HEK293 (cell line): Measurements from ENCODE around the gene LRRC70.

Experiments used
- CTCF ChIA-PET: fragments of 350-600 bp; formaldehyde crosslinking; extraction: SDS; loops from one replicate; lab custom pipeline; 2021; ENCODE audit warnings: antibody characterized with exemption; lab: Yijun Ruan, JAX
- POLR2A ChIA-PET: fragments of 300-600 bp; formaldehyde crosslinking; extraction: SDS; loops from one replicate; lab custom pipeline; 2020; ENCODE audit warnings: antibody characterized with exemption, inconsistent platforms; lab: Yijun Ruan, JAX
- H3K27ac ChIP-seq: fragments of 200-500 bp; sonication (Bioruptor generic); 2 replicates; pipeline ENCODE4 v1.5.1; 2014; ENCODE audit warnings: low read depth, low read length, control low read depth, inconsistent platforms; ENCODE audit errors: extremely low read depth
- H3K36me3 ChIP-seq, 2 experiments: fragments of 200-500 bp in 1 of 2; sonication (Bioruptor generic) in 1 of 2; 1 replicate in 1 of 2; 2 replicates in 1 of 2; pipeline ENCODE4 v1.5.1; 2014 to 2017; ENCODE audit warnings: inconsistent platforms in 2 of 2, low read length in 2 of 2; ENCODE audit not compliant: control insufficient read depth in 2 of 2, insufficient read depth in 1 of 2
- H3K4me1 ChIP-seq: fragments of 200-500 bp; sonication (Bioruptor generic); 2 replicates; pipeline ENCODE4 v1.5.1; 2014; ENCODE audit warnings: mild to moderate bottlenecking, low read length, inconsistent platforms; ENCODE audit not compliant: control insufficient read depth, insufficient read depth
- H3K4me3 ChIP-seq: 2 replicates; pipeline ENCODE4 v1.5.1; 2011; ENCODE audit warnings: low read depth, mild to moderate bottlenecking, control low read depth, low read length, moderate library complexity
- H3K9me3 ChIP-seq: fragments of 200-500 bp; sonication (Bioruptor generic); 2 replicates; pipeline ENCODE4 v1.5.1; 2014; ENCODE audit warnings: low read depth, low read length, inconsistent platforms; ENCODE audit not compliant: control insufficient read depth, insufficient read depth
- GFI1B ChIP-seq: fragments of 450-650 bp; formaldehyde crosslinking; IDR thresholded peaks from 2 replicates; pipeline ENCODE4 v1.5.1; 2016; ENCODE audit warnings: missing biosample characterization, missing genetic modification characterization
- HOXC10 ChIP-seq: sonication (generic); formaldehyde crosslinking; IDR thresholded peaks from 2 replicates; pipeline ENCODE4 v1.8.1; 2023; ENCODE audit warnings: mild to moderate bottlenecking, missing genetic modification reagents
- SCRT2 ChIP-seq: fragments of 450-650 bp; formaldehyde crosslinking; IDR thresholded peaks from 2 replicates; pipeline ENCODE4 v1.5.1; 2016; ENCODE audit warnings: missing biosample characterization, missing genetic modification characterization
- TRIM28 ChIP-seq: IDR thresholded peaks from 2 replicates; pipeline ENCODE4 v1.6.1; 2011; ENCODE audit warnings: low read length, control low read depth, borderline replicate concordance
- ZBTB20 ChIP-seq: fragments of 450-650 bp; formaldehyde crosslinking; IDR thresholded peaks from 2 replicates; pipeline ENCODE4 v1.5.1; 2016; ENCODE audit warnings: missing biosample characterization, missing genetic modification characterization
- ZNF121 ChIP-seq: fragments of 450-650 bp; formaldehyde crosslinking; IDR thresholded peaks from 2 replicates; pipeline ENCODE4 v1.5.1; 2016; ENCODE audit warnings: missing biosample characterization, missing genetic modification characterization
- ZNF2 ChIP-seq: fragments of 450-650 bp; formaldehyde crosslinking; IDR thresholded peaks from 2 replicates; pipeline ENCODE4 v1.5.1; 2016; ENCODE audit warnings: missing biosample characterization, missing genetic modification characterization
- ZNF274 ChIP-seq, 2 experiments: fragments of 200-500 bp in 1 of 2; fragments of 450-650 bp in 1 of 2; sonication (Bioruptor generic) in 1 of 2; formaldehyde crosslinking in 1 of 2; IDR thresholded peaks; 2 replicates each; pipeline versions ENCODE4 v1.5.1 to v1.6.1; 2014 to 2016; ENCODE audit warnings: borderline replicate concordance in 1 of 2, inconsistent platforms in 1 of 2, low read length in 1 of 2, missing biosample characterization in 1 of 2, missing genetic modification characterization in 1 of 2
- ZNF404 ChIP-seq: fragments of 450-650 bp; formaldehyde crosslinking; IDR thresholded peaks from 2 replicates; pipeline ENCODE4 v1.5.1; 2017; ENCODE audit warnings: missing biosample characterization, missing genetic modification characterization
- ZNF423 ChIP-seq: fragments of 450-650 bp; formaldehyde crosslinking; IDR thresholded peaks from 2 replicates; pipeline ENCODE4 v1.5.1; 2016; ENCODE audit warnings: missing biosample characterization, missing genetic modification characterization
- ZNF530 ChIP-seq: fragments of 450-650 bp; formaldehyde crosslinking; IDR thresholded peaks from 2 replicates; pipeline ENCODE4 v1.5.1; 2016; ENCODE audit warnings: low read depth, missing biosample characterization, missing genetic modification characterization
- ZNF555 ChIP-seq: fragments of 450-650 bp; formaldehyde crosslinking; conservative IDR thresholded peaks from 2 replicates; pipeline ENCODE4 v1.5.1; 2017; ENCODE audit warnings: missing biosample characterization, mild to moderate bottlenecking, missing genetic modification characterization, inconsistent platforms
- ZNF623 ChIP-seq: fragments of 450-650 bp; formaldehyde crosslinking; IDR thresholded peaks from 2 replicates; pipeline ENCODE4 v1.5.1; 2016; ENCODE audit warnings: missing biosample characterization, missing genetic modification characterization
- ZNF626 ChIP-seq: fragments of 450-650 bp; sonication (Bioruptor Pico); formaldehyde crosslinking; IDR thresholded peaks from 2 replicates; pipeline ENCODE4 v1.5.1; 2018; ENCODE audit warnings: missing biosample characterization, missing genetic modification characterization, inconsistent platforms
- ZNF76 ChIP-seq: fragments of 450-650 bp; formaldehyde crosslinking; IDR thresholded peaks from 2 replicates; pipeline ENCODE4; 2016; ENCODE audit warnings: low read depth, missing biosample characterization, missing genetic modification characterization, borderline replicate concordance
- ZNF777 ChIP-seq: fragments of 450-650 bp; formaldehyde crosslinking; IDR thresholded peaks from 2 replicates; pipeline ENCODE4 v1.5.1; 2017; ENCODE audit warnings: missing biosample characterization, missing genetic modification characterization, borderline replicate concordance
- TF ChIP-seq, protein P1 (sequence below): fragments of 450-650 bp; formaldehyde crosslinking; IDR thresholded peaks from 2 replicates; pipeline ENCODE4 v1.5.1; 2017; ENCODE audit warnings: missing biosample characterization, missing genetic modification characterization
- TF ChIP-seq, protein P2 (sequence below): fragments of 450-650 bp; formaldehyde crosslinking; conservative IDR thresholded peaks from 2 replicates; pipeline ENCODE4 v1.5.1; 2016; ENCODE audit warnings: low read depth, missing biosample characterization, missing genetic modification characterization
- TF ChIP-seq, protein P3 (sequence below): fragments of 450-650 bp; formaldehyde crosslinking; IDR thresholded peaks from 2 replicates; pipeline ENCODE4 v1.5.1; 2016; ENCODE audit warnings: missing biosample characterization, missing genetic modification characterization
- TF ChIP-seq, protein P4 (sequence below): fragments of 450-650 bp; formaldehyde crosslinking; IDR thresholded peaks from 2 replicates; pipeline ENCODE4 v1.5.1; 2017; ENCODE audit warnings: missing biosample characterization, mild to moderate bottlenecking, missing genetic modification characterization, moderate library complexity

The LRRC70 gene

DNA sequence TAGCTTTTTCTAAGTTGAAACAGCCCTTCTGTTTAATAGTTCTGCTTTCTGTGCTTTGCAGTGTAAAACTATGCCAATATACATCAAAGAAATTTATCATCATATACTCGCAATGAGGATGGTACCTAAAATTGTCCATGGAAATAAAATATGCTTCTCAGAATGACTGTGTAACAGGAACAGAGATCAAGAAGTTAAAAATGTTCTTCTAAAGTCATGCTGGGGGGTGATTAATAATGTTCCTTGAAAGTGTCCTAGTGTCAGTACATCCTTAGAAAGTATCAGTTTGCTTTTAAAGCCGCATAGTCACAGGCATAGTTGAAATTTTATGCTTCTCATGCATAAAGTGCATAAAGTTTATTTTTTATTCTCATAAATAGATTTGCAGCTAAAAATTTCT is 4.0 kb upstream of the LRRC70 start:
- Histone ChIP-seq H3K4me1 (peaks cover 8% of the 10 kb centered on the region; the same call in 1 of the 2 replicates), H3K36me3 (no peaks in the 10 kb centered on the region), H3K27ac (no peak overlapping the region), H3K4me3 (no peak overlapping the region), H3K9me3 (no peaks in the 10 kb centered on the region)
- POLR2A ChIA-PET = no interaction called here
- CTCF ChIA-PET = no interaction called here
- TF ChIP-seq, protein P1, sequence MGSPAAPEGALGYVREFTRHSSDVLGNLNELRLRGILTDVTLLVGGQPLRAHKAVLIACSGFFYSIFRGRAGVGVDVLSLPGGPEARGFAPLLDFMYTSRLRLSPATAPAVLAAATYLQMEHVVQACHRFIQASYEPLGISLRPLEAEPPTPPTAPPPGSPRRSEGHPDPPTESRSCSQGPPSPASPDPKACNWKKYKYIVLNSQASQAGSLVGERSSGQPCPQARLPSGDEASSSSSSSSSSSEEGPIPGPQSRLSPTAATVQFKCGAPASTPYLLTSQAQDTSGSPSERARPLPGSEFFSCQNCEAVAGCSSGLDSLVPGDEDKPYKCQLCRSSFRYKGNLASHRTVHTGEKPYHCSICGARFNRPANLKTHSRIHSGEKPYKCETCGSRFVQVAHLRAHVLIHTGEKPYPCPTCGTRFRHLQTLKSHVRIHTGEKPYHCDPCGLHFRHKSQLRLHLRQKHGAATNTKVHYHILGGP (tag by site-specific recombination) = peak; percentile 48; the same call in 1 of the 2 replicates
- no peak for TF ChIP-seq ZNF555 (tag by site-specific recombination)

DNA sequence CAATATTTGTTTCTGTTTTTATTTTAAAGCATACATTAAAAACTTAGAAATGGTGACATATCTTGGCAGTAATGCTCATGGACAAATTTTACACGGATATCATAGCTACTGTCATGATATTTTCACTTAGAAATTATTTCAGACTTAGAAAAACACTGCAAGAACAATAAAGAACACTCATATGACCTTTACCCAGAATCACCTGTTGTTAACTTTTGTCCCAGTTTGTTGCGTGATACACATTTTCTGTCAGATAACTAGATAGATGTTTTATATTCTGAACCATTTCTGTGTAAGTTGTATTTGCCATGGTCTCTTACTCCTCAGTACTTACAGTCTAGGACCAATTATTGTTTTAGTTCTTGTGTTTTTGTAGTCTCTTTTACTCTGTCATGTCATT is 3.6 kb upstream of the LRRC70 start:
- Histone ChIP-seq H3K4me3 (no peak overlapping the region), H3K27ac (no peak overlapping the region), H3K4me1 (peaks cover 8% of the 10 kb centered on the region; the same call in 1 of the 2 replicates), H3K9me3 (no peaks in the 10 kb centered on the region), H3K36me3 (no peaks in the 10 kb centered on the region)
- 0 out of 2 replicates have a peak, but pooled peaks have one; percentile 20 for TF ChIP-seq SCRT2
- no peak for TF ChIP-seq ZNF623 (tag by site-specific recombination)
- POLR2A ChIA-PET = no interaction called here
- CTCF ChIA-PET = no interaction called here

DNA sequence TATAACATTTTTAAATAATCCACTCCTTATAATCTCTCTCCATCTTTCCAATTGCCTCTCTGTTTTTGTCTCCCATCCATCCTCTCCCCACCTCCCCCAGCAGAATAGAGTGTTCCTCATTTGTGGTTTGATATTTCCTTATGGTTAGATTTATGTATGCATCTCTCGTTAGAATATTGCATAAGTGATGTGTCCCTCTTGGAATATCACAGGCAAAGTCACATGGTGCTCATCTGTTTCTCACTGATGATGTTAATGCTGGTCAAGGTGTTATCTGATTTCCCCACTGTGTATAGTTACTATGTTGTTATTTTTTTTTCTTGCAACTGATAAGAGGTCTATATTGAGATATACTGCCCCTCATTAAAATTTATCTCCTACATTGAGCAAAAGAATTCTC is 3.1 kb upstream of the LRRC70 start:
- Histone ChIP-seq H3K4me1 (peaks cover 8% of the 10 kb centered on the region; the same call in 1 of the 2 replicates), H3K36me3 (peaks cover 0 to 2% of the 10 kb centered on the region in 2 experiments; a peak in 1 of 3 replicates), H3K9me3 (no peaks in the 10 kb centered on the region), H3K4me3 (no peak overlapping the region), H3K27ac (no peak overlapping the region)
- ChIA-PET CTCF (no interaction called here), POLR2A (no interaction called here)
- TF ChIP-seq ZNF530 (tag by site-specific recombination) (no peak), ZNF777 (tag by site-specific recombination) (no peak), ZNF2 (tag by site-specific recombination) (no peak), ZNF76 (tag by site-specific recombination) (no peak), ZNF555 (tag by site-specific recombination) (no peak), ZBTB20 (tag by site-specific recombination) (no peak), ZNF404 (no peak), ZNF121 (tag by site-specific recombination) (no peak)

DNA sequence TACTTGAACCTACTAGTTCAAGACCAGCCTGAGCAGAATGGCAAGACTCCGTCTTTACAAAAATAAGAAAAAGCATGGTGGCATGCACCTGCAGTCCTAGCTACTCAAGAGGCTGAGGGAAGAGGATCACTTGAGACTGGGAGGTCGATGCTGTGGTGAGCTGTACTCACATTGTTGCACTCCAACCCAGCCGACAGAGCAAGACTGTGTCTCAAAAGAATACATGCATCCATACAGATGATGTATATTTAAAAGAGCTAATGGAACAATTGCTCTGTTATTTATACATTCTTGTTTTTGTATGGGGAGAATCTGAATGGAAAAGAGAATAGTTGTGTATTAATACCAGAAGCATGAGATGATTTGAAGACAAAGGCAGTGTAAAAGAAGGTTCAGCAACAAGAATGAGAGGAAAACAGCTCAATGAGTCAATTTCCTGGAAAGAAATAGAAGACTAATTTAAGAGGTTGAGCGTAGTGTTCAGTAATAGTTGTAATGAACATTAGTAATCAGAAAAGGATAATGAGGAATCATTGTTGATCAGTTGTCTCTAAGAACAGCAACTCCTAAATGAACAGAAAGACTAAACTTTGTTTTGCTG is 1.9 kb upstream of the LRRC70 start:
- Histone ChIP-seq H3K36me3 (peaks cover 0 to 5% of the 10 kb centered on the region in 2 experiments; a peak in 1 of 3 replicates), H3K9me3 (no peaks in the 10 kb centered on the region), H3K27ac (no peak overlapping the region), H3K4me1 (peaks cover 8% of the 10 kb centered on the region; the same call in 1 of the 2 replicates), H3K4me3 (no peak overlapping the region)
- ChIA-PET CTCF (no interaction called here), POLR2A (no interaction called here)
- TF ChIP-seq, protein P2, sequence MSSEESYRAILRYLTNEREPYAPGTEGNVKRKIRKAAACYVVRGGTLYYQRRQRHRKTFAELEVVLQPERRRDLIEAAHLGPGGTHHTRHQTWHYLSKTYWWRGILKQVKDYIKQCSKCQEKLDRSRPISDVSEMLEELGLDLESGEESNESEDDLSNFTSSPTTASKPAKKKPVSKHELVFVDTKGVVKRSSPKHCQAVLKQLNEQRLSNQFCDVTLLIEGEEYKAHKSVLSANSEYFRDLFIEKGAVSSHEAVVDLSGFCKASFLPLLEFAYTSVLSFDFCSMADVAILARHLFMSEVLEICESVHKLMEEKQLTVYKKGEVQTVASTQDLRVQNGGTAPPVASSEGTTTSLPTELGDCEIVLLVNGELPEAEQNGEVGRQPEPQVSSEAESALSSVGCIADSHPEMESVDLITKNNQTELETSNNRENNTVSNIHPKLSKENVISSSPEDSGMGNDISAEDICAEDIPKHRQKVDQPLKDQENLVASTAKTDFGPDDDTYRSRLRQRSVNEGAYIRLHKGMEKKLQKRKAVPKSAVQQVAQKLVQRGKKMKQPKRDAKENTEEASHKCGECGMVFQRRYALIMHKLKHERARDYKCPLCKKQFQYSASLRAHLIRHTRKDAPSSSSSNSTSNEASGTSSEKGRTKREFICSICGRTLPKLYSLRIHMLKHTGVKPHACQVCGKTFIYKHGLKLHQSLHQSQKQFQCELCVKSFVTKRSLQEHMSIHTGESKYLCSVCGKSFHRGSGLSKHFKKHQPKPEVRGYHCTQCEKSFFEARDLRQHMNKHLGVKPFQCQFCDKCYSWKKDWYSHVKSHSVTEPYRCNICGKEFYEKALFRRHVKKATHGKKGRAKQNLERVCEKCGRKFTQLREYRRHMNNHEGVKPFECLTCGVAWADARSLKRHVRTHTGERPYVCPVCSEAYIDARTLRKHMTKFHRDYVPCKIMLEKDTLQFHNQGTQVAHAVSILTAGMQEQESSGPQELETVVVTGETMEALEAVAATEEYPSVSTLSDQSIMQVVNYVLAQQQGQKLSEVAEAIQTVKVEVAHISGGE (tag by site-specific recombination) = no peak
- TF ChIP-seq, protein P3, sequence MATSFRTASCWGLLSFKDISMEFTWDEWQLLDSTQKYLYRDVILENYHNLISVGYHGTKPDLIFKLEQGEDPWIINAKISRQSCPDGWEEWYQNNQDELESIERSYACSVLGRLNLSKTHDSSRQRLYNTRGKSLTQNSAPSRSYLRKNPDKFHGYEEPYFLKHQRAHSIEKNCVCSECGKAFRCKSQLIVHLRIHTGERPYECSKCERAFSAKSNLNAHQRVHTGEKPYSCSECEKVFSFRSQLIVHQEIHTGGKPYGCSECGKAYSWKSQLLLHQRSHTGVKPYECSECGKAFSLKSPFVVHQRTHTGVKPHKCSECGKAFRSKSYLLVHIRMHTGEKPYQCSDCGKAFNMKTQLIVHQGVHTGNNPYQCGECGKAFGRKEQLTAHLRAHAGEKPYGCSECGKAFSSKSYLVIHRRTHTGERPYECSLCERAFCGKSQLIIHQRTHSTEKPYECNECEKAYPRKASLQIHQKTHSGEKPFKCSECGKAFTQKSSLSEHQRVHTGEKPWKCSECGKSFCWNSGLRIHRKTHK = no peak
- TF ChIP-seq ZNF626 (no peak), HOXC10 (CRISPR knock-in tag) (no peak), ZNF404 (no peak), ZNF274 (IDR thresholded peaks at IDR 0.05; ENCODE audit: low read length) (no peak), ZNF274 (tag by site-specific recombination; IDR thresholded peaks at IDR 0.05; ENCODE audit: borderline replicate concordance) (no peak), ZNF423 (tag by site-specific recombination) (no peak), TRIM28 (no peak), GFI1B (tag by site-specific recombination) (no peak)
- TF ChIP-seq, protein P4, sequence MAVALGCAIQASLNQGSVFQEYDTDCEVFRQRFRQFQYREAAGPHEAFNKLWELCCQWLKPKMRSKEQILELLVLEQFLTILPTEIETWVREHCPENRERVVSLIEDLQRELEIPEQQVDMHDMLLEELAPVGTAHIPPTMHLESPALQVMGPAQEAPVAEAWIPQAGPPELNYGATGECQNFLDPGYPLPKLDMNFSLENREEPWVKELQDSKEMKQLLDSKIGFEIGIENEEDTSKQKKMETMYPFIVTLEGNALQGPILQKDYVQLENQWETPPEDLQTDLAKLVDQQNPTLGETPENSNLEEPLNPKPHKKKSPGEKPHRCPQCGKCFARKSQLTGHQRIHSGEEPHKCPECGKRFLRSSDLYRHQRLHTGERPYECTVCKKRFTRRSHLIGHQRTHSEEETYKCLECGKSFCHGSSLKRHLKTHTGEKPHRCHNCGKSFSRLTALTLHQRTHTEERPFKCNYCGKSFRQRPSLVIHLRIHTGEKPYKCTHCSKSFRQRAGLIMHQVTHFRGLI (tag by site-specific recombination) = no peak
